HT1080 (cell line): ENCODE data around the gene DOK5. TPM values are rescaled to one million over a fixed set of nuclear protein-coding genes. Genes with fewer than 3 reads are reported as not detected.

Source experiments
- DNase-seq: peaks from one replicate; pipeline ENCODE4 v3.0.0-alpha.2; 2015; ENCODE audit warnings: low read depth
- total RNA-seq: library from RNA; depleted of rRNA; stranded (reverse); fragments of >200 nt; shearing (Covaris generic); gene quantifications from 2 replicates; pipeline ENCODE4 v1.2.3, GENCODE V29; 2014

DOK5 gene
- total RNA-seq, 1 experiment from 2014 or later: 0.31 TPM

- peak; percentile 23 for DNase-seq
These were observed 168.4 kb downstream of the DOK5 start for GRCh38 chr20:54643761-54644160.

- no peak for DNase-seq
These were observed 170.2 kb downstream of the DOK5 start for GRCh38 chr20:54645445-54646155.

- no peak for DNase-seq
These were observed 170.7 kb downstream of the DOK5 start for GRCh38 chr20:54646156-54646517.

- no peak for DNase-seq
These were observed 173.2 kb downstream of the DOK5 start for GRCh38 chr20:54648421-54649142.

GRCh38 chr20:54649511-54649962 is 174.1 kb downstream of the DOK5 start:
- DNase-seq: peak; percentile 58

GRCh38 chr20:54650052-54650719 is 174.8 kb downstream of the DOK5 start:
- no peak for DNase-seq

- no peak for DNase-seq
These were observed 175.9 kb downstream of the DOK5 start for GRCh38 chr20:54651252-54651651.

- no peak for DNase-seq
These were observed 179.1 kb downstream of the DOK5 start for GRCh38 chr20:54654450-54654849.

GRCh38 chr20:54657268-54657826 is 182.0 kb downstream of the DOK5 start:
- peak; percentile 6 for DNase-seq

- no peak for DNase-seq
These were observed 183.1 kb downstream of the DOK5 start for GRCh38 chr20:54658525-54658924.

GRCh38 chr20:54661265-54661664 is 185.9 kb downstream of the DOK5 start:
- DNase-seq: no peak

- no peak for DNase-seq
These were observed 186.6 kb downstream of the DOK5 start for GRCh38 chr20:54661880-54662465.

- no peak for DNase-seq
These were observed 190.4 kb downstream of the DOK5 start for GRCh38 chr20:54665812-54666211.

GRCh38 chr20:54668271-54669039 is 193.1 kb downstream of the DOK5 start:
- peak; percentile 8 for DNase-seq

GRCh38 chr20:54669040-54669363 is 193.6 kb downstream of the DOK5 start:
- DNase-seq: no peak

GRCh38 chr20:54678253-54678652 is 202.9 kb downstream of the DOK5 start:
- DNase-seq: no peak

GRCh38 chr20:54680439-54680838 is 205.0 kb downstream of the DOK5 start:
- no peak for DNase-seq

- peak; percentile 61 for DNase-seq
These were observed 205.7 kb downstream of the DOK5 start for GRCh38 chr20:54680872-54681619.

GRCh38 chr20:54681869-54682268 is 206.5 kb downstream of the DOK5 start:
- no peak for DNase-seq

- DNase-seq: no peak
These were observed 213.1 kb downstream of the DOK5 start for GRCh38 chr20:54688476-54688875.
